GM18909 (cell line): ENCODE measurements around the gene CD209.

Experiments used
- ATAC-seq: cut with Tn5 transposase; IDR thresholded peaks from one replicate; pipeline ENCODE4 v1.9.1; 2021; ENCODE audit warnings: mild to moderate bottlenecking; ENCODE audit not compliant: unreplicated experiment, poor library complexity

CD209 gene

GRCh38 chr19:7709932-7710460 is 37.3 kb downstream of the CD209 start:
- ATAC-seq: no peak

DNA sequence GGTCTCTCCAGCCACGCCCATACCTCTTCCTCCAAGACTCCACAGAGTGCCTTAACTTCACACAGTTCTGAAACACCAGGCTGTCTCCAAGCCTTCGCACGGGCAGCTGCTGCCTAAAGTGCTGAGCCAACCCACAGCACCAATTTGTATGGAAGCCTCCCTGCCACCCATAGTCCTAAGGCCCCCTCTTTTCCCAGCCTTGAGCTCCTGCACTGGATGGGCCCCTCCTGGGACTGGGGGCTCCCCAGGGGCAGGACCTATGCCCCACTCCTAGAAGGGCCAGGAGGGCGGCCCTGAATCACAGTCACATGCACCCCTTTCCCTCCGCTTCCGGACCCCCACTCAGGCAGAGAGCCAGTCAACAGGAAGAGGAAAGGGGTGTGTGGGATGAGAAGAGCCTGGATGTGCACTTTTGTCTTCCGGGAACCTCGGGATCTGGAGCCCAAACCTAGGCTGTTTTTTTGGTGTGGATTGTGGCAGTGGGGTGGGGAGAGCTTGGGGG is 40.3 kb downstream of the CD209 start:
- no peak for ATAC-seq

DNA sequence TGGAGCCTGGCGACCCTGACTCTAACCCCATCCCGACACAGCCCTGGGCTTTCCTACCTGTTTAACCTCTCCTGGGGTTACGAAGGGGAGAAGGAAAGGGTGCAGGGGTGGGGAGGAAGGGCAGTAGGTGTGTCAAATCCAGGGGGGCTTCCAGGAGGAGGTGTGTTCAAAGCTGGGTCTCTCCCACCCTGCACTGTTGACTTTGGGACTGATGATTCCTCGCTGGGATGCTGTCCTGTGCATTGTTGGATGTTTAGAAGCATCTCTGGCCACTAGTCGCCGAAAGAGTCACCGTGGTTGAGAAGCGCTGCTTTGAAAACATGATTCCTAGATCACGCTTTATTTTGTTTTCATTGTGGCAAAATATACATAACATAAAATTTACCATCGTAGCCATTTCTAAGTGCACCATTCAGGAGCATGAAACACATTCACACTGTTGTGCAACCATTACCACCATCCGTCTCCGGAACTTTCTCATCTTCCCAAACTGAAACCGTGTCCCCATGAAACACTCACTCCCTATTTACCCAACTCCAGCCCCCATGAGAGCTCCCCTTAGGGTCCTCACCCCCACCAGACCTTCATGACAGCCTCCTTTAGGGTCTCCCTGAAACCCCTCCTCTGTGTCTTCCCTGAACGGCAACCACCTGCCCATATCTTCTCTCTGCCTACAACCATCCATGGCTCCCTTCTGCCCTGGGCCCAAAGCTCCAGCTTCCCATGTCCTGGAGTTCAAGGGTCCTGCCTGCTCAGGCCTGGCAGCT is 41.0 kb downstream of the CD209 start:
- no peak for ATAC-seq

DNA sequence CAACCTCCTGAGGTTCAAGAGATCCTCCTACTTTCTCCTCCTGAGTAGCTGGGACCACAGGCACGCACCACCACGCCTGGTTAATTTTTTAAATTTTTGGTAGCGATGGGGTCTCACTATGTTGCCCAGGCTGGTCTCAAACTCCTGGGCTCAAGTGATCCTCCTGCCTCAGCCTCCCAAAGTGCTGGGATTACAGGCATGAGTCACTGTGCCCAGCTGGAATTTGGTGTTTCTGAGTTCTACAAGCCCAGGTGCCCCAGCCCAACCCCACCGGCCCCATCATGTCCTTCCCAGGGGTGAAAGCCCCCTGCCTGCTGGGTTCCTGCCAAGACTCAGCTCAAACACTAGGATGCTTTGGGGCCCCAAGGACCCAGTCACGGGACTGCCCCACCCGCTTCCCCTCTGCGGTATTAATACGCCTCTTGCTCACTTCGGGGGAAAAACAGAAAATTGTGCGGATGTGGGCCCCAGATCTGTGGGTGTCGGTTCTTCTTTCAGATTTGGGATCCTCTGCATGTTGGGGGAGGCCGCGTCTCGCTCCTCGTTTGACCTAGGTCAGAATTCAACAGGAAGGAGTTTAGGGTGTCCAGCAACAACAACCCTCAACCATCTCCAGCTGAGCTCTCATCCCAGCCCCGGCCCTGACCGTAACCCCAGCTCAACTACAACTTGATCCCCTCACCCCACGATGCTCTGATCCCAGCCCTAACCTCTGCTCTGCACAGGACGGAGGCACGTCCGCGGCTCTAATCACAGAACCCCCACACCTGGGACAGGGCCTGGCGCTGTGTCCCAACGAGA is 41.7 kb downstream of the CD209 start:
- ATAC-seq: peak; percentile 45

GRCh38 chr19:7704280-7705060 is 42.9 kb downstream of the CD209 start:
- ATAC-seq: no peak

- no peak for ATAC-seq
Observed at GRCh38 chr19:7703332-7703731, 44.0 kb downstream of the CD209 start.

GRCh38 chr19:7701654-7702457 is 45.5 kb downstream of the CD209 start, which contains the start of gene FCER2:
FCER2 (minus strand) TSS chr19:7702131; CDS start chr19:7699760, 2,371 bp downstream.
- peak; percentile 59 for ATAC-seq

- ATAC-seq: no peak
Observed at GRCh38 chr19:7701049-7701653, 46.2 kb downstream of the CD209 start.

GRCh38 chr19:7699417-7700401 is 47.6 kb downstream of the CD209 start:
- ATAC-seq: no peak

DNA sequence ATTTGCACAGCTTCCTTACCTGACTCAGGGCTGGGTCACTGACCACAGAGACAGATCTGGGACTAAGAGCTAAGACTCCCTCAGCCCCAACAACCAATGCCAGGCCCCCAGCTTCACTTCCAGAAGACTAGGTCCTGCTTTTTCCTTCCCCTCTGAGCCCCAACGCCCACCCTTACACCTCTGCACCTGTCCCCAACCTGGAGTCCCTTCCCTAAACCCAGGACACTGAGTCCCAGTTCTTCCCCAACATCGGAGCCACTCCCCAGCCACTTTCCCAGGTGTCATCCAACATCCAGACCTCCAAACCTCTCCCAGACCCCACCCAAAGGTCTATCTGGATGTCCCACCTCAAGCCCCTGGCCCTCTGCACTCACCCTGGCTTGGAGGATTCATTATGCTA is 48.3 kb downstream of the CD209 start:
- no peak for ATAC-seq

- no peak for ATAC-seq
Observed at GRCh38 chr19:7698583-7698982, 48.8 kb downstream of the CD209 start.

DNA sequence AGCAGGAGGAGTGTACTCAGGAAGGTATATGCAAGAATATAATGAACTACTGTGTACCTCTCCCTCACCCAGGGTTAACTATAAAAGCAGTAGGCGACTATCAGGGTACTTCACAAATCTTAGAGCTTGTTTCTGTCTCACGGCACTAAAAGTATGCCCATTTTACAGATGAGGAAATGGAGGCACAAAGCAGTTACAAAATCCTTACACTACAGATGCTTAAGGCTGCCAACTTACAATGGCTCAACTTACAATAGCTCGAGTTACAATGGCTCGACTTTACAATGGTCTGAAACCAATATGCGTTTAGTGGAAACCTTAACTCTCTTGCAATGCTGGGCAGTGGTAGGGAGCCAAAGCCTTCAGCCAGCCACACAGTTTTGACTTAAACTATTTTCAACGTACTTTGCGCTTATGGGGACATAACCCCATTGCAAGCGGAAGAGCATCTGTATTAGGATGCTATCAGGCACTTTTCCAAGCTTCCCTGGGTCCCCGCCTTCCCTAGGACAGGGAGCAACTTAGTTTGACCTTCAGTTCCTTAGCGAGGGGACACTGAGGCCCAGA is 49.5 kb downstream of the CD209 start:
- ATAC-seq: no peak

- ATAC-seq: no peak
Observed at GRCh38 chr19:7694499-7694898, 52.8 kb downstream of the CD209 start.

DNA sequence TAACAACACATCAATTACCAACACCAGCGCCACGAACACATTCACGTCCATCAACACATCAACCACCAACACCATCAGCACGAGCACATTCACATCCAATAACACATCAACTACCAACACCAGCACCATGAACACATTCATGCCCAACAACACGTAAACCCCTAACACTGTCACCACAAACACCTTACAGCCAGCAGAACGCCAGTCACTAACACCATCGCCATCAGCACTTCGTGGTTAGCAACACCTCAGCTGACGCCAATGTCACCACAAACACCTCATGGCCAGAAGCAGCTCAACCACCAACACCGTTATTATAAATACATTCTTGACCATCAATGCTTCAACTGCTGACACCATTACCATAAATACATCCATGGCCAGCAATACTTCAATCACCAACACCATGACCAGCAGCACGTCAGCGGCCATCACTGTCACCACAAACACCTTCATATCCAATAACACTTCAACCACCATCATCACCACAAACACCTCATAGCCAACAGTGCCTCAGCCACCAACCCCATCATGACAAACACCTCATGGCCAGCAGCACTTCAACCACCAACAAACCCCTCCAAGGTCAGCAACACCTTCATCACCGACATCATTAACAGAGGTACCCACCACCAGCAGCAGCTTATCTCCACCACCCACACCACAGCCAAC is 54.8 kb downstream of the CD209 start:
- no peak for ATAC-seq

- ATAC-seq: no peak
Observed at GRCh38 chr19:7691497-7691896, 55.8 kb downstream of the CD209 start.

GRCh38 chr19:7690779-7691258 is 56.5 kb downstream of the CD209 start:
- no peak for ATAC-seq
